Neural cell (in vitro differentiated cells): Measurements from ENCODE around the gene ARHGEF16. TPM values are rescaled to one million over a fixed set of nuclear protein-coding genes. Genes with fewer than 3 reads are reported as not detected.

ENCODE experiments used
- H2AFZ ChIP-seq: fragments of 200-600, 300-800 bp; sonication (generic), shearing (Covaris generic); 2 replicates; pipeline ENCODE4 v1.6.0; 2014; ENCODE audit warnings: low read depth, mild to moderate bottlenecking, antibody characterized with exemption, low read length, moderate library complexity
- H3F3A ChIP-seq: fragments of 200-600 bp; shearing (Covaris generic); 2 replicates; pipeline ENCODE4 v1.6.1; 2016; ENCODE audit warnings: mild to moderate bottlenecking, moderate library complexity, mixed read lengths, antibody characterized with exemption, low read length; ENCODE audit not compliant: insufficient read depth, poor library complexity, severe bottlenecking
- H3K27ac ChIP-seq: fragments of 200-600, 300-800 bp; sonication (generic), shearing (Covaris generic); 2 replicates; pipeline ENCODE4 v1.5.1; 2014; ENCODE audit warnings: mild to moderate bottlenecking, low read length, moderate library complexity
- H3K27me3 ChIP-seq: fragments of 300-800, 200-600 bp; sonication (generic), shearing (Covaris generic); 2 replicates; pipeline ENCODE4 v1.6.0; 2014; ENCODE audit warnings: mild to moderate bottlenecking, low read depth, low read length, moderate library complexity; ENCODE audit not compliant: insufficient read depth
- H3K36me3 ChIP-seq: fragments of 300-800, 200-600 bp; sonication (generic), shearing (Covaris generic); 2 replicates; pipeline ENCODE4 v1.5.1; 2014; ENCODE audit warnings: mild to moderate bottlenecking, antibody characterized with exemption, low read length, moderate library complexity; ENCODE audit not compliant: insufficient read depth
- H3K4me2 ChIP-seq: fragments of 300-800, 200-600 bp; sonication (generic), shearing (Covaris generic); 2 replicates; pipeline ENCODE4 v1.6.0; 2014; ENCODE audit warnings: mild to moderate bottlenecking, low read length
- H3K4me3 ChIP-seq: fragments of 300-800, 200-600 bp; sonication (generic), shearing (Covaris generic); 2 replicates; pipeline ENCODE4 v1.5.1; 2014; ENCODE audit warnings: mild to moderate bottlenecking, low read length, moderate library complexity
- H3K79me2 ChIP-seq: fragments of 200-600 bp; shearing (Covaris generic); replicated peaks from 2 replicates; pipeline ENCODE4 v1.6.0; 2014; ENCODE audit warnings: mild to moderate bottlenecking, low read length, moderate library complexity; ENCODE audit not compliant: insufficient read depth
- H3K9ac ChIP-seq: fragments of 300-800, 200-600 bp; sonication (generic), shearing (Covaris generic); 2 replicates; pipeline ENCODE4 v1.6.1; 2016; ENCODE audit warnings: mild to moderate bottlenecking, low read length, mixed read lengths
- H3K9me2 ChIP-seq: fragments of 200-600 bp; shearing (Covaris generic); 2 replicates; pipeline ENCODE4 v1.6.1; 2016; ENCODE audit warnings: mild to moderate bottlenecking, low read length, mixed read lengths; ENCODE audit not compliant: insufficient read depth
- H3K9me3 ChIP-seq: fragments of 200-600, 300-800 bp; sonication (generic), shearing (Covaris generic); 2 replicates; pipeline ENCODE4 v1.6.1; 2016; ENCODE audit warnings: mild to moderate bottlenecking, mixed run types, low read length, moderate library complexity, mixed read lengths
- H4K20me1 ChIP-seq: fragments of 200-600 bp; shearing (Covaris generic); 2 replicates; pipeline ENCODE4 v1.6.1; 2016; ENCODE audit warnings: mild to moderate bottlenecking, mixed run types; ENCODE audit not compliant: insufficient read depth
- EP300 ChIP-seq: fragments of 450-650 bp; conservative IDR thresholded peaks from 2 replicates; pipeline ENCODE4 v1.6.1; 2014; ENCODE audit warnings: antibody characterized with exemption, mild to moderate bottlenecking, moderate library complexity; ENCODE audit not compliant: poor library complexity, severe bottlenecking
- EZH2 ChIP-seq: fragments of 200-600, 300-800 bp; shearing (Covaris generic), sonication (generic); IDR thresholded peaks from 2 replicates; pipeline ENCODE4 v1.6.1; 2014; ENCODE audit warnings: antibody characterized with exemption, low read length, borderline replicate concordance, mild to moderate bottlenecking; ENCODE audit not compliant: insufficient read depth, poor library complexity, severe bottlenecking
- MXI1 ChIP-seq: fragments of 450-650 bp; conservative IDR thresholded peaks from 2 replicates; pipeline ENCODE4 v1.6.1; 2014; ENCODE audit warnings: antibody characterized with exemption, mild to moderate bottlenecking; ENCODE audit not compliant: poor library complexity, severe bottlenecking
- POLR2AphosphoS5 ChIP-seq: IDR thresholded peaks from 2 replicates; pipeline ENCODE4 v1.6.1; 2012
- RAD21 ChIP-seq: fragments of 450-650 bp; conservative IDR thresholded peaks from 2 replicates; pipeline ENCODE4 v1.6.1; 2014; ENCODE audit warnings: antibody characterized with exemption, mild to moderate bottlenecking, moderate library complexity
- SMC3 ChIP-seq: fragments of 450-650 bp; conservative IDR thresholded peaks from 2 replicates; pipeline ENCODE4 v1.6.1; 2014; ENCODE audit warnings: antibody characterized with exemption, mild to moderate bottlenecking, moderate library complexity; ENCODE audit not compliant: poor library complexity
- TAF1 ChIP-seq: IDR thresholded peaks from 2 replicates; pipeline ENCODE4 v1.6.1; 2012; ENCODE audit warnings: low read depth
- polyA plus RNA-seq: library from polyadenylated mRNA; depleted of rRNA; stranded (reverse); fragments of >200 nt; gene quantifications from 2 replicates; pipeline ENCODE4 v1.2.3, GENCODE V29; 2014
- TF ChIP-seq, protein P1 (sequence below): IDR thresholded peaks from 2 replicates; pipeline ENCODE4 v1.6.1; 2012; ENCODE audit warnings: borderline replicate concordance
- TF ChIP-seq, protein P2 (sequence below): fragments of 450-650 bp; IDR thresholded peaks from 2 replicates; pipeline ENCODE4 v1.5.1; 2014; ENCODE audit warnings: antibody characterized with exemption, mild to moderate bottlenecking, moderate library complexity; ENCODE audit not compliant: poor library complexity, severe bottlenecking

ARHGEF16 gene
- polyA plus RNA-seq, 1 donor from 2014 or later, result 0.64 TPM

DNA sequence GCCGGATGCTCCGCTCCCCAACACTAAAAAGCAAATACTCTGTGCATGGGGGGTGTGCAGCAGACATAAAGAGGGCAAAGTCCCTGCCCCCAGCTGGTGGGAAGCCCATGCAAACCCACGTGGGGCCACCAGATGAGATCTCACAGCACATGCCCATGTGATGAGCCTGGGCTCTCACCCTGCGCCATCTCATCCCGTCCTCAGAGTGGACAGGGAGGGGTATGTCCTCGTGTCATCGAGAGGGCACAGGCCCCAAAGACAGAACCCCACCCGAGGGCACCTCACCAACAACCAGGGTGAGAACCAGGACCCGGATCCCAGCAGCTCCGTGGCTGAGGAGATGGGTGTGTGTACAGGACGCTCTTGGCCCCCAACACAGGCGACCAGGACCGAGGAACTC is 25.1 kb upstream of the ARHGEF16 start:
- Histone ChIP-seq H3K79me2 (no peaks in the 10 kb centered on the region), H3F3A (no peaks in the 10 kb centered on the region), H3K4me2 (no peak overlapping the region), H3K9me3 (no peaks in the 10 kb centered on the region), H3K27me3 (no peaks in the 10 kb centered on the region), H3K9ac (no peak overlapping the region), H3K36me3 (no peaks in the 10 kb centered on the region), H3K9me2 (no peaks in the 10 kb centered on the region), H3K4me3 (no peak overlapping the region), H3K27ac (no peak overlapping the region), H4K20me1 (no peaks in the 10 kb centered on the region), H2AFZ (no peak overlapping the region)
- TF ChIP-seq TAF1, result no peak
- TF ChIP-seq, protein P1, sequence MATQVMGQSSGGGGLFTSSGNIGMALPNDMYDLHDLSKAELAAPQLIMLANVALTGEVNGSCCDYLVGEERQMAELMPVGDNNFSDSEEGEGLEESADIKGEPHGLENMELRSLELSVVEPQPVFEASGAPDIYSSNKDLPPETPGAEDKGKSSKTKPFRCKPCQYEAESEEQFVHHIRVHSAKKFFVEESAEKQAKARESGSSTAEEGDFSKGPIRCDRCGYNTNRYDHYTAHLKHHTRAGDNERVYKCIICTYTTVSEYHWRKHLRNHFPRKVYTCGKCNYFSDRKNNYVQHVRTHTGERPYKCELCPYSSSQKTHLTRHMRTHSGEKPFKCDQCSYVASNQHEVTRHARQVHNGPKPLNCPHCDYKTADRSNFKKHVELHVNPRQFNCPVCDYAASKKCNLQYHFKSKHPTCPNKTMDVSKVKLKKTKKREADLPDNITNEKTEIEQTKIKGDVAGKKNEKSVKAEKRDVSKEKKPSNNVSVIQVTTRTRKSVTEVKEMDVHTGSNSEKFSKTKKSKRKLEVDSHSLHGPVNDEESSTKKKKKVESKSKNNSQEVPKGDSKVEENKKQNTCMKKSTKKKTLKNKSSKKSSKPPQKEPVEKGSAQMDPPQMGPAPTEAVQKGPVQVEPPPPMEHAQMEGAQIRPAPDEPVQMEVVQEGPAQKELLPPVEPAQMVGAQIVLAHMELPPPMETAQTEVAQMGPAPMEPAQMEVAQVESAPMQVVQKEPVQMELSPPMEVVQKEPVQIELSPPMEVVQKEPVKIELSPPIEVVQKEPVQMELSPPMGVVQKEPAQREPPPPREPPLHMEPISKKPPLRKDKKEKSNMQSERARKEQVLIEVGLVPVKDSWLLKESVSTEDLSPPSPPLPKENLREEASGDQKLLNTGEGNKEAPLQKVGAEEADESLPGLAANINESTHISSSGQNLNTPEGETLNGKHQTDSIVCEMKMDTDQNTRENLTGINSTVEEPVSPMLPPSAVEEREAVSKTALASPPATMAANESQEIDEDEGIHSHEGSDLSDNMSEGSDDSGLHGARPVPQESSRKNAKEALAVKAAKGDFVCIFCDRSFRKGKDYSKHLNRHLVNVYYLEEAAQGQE, result no peak
- TF ChIP-seq RAD21, result no peak
- TF ChIP-seq SMC3, result no peak
- no peak for TF ChIP-seq POLR2AphosphoS5
- TF ChIP-seq, protein P2, sequence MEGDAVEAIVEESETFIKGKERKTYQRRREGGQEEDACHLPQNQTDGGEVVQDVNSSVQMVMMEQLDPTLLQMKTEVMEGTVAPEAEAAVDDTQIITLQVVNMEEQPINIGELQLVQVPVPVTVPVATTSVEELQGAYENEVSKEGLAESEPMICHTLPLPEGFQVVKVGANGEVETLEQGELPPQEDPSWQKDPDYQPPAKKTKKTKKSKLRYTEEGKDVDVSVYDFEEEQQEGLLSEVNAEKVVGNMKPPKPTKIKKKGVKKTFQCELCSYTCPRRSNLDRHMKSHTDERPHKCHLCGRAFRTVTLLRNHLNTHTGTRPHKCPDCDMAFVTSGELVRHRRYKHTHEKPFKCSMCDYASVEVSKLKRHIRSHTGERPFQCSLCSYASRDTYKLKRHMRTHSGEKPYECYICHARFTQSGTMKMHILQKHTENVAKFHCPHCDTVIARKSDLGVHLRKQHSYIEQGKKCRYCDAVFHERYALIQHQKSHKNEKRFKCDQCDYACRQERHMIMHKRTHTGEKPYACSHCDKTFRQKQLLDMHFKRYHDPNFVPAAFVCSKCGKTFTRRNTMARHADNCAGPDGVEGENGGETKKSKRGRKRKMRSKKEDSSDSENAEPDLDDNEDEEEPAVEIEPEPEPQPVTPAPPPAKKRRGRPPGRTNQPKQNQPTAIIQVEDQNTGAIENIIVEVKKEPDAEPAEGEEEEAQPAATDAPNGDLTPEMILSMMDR, result no peak
- TF ChIP-seq MXI1, result no peak
- no peak for TF ChIP-seq EP300
- no peak for TF ChIP-seq EZH2

DNA sequence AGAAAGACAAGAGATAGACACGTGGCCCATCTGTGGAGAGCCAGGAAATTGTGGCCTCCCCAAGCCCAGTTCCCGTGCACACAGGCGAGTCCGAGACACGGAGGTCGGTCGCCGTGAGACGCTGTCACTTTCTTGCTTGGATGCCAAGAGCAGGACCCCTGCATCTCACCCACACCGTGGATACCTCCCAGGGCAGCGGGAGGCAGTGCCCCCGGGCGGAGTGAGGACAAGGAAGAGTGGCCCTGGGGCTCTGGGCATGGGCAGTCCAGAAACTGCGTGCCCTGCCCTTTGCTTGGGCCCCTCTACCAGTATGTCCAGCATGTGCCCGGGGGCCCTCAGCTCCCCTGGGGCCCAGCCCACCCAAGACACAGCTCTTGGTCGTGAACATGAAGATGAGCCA is 24.7 kb upstream of the ARHGEF16 start:
- Histone ChIP-seq H3K4me2 (no peak overlapping the region), H3K36me3 (no peaks in the 10 kb centered on the region), H3K9me3 (no peaks in the 10 kb centered on the region), H3K27me3 (no peaks in the 10 kb centered on the region), H4K20me1 (no peaks in the 10 kb centered on the region), H2AFZ (no peak overlapping the region), H3K4me3 (no peak overlapping the region), H3K27ac (no peak overlapping the region), H3K9me2 (no peaks in the 10 kb centered on the region), H3F3A (no peaks in the 10 kb centered on the region), H3K9ac (no peak overlapping the region), H3K79me2 (no peaks in the 10 kb centered on the region)
- TF ChIP-seq MXI1 (no peak), RAD21 (no peak), EZH2 (no peak), TAF1 (no peak), EP300 (no peak), POLR2AphosphoS5 (no peak), SMC3 (no peak)
- TF ChIP-seq, protein P2, result no peak
- TF ChIP-seq, protein P1, result no peak
